Neural cell (in vitro differentiated cells): Measurements from ENCODE around the gene SYT2. TPM values are rescaled to one million over a fixed set of nuclear protein-coding genes. Genes with fewer than 3 reads are reported as not detected.

ENCODE experiments used
- H2AFZ ChIP-seq: fragments of 200-600, 300-800 bp; sonication (generic), shearing (Covaris generic); 2 replicates; pipeline ENCODE4 v1.6.0; 2014; ENCODE audit warnings: low read depth, mild to moderate bottlenecking, antibody characterized with exemption, low read length, moderate library complexity
- H3F3A ChIP-seq: fragments of 200-600 bp; shearing (Covaris generic); 2 replicates; pipeline ENCODE4 v1.6.1; 2016; ENCODE audit warnings: mild to moderate bottlenecking, moderate library complexity, mixed read lengths, antibody characterized with exemption, low read length; ENCODE audit not compliant: insufficient read depth, poor library complexity, severe bottlenecking
- H3K27ac ChIP-seq: fragments of 200-600, 300-800 bp; sonication (generic), shearing (Covaris generic); 2 replicates; pipeline ENCODE4 v1.5.1; 2014; ENCODE audit warnings: mild to moderate bottlenecking, low read length, moderate library complexity
- H3K27me3 ChIP-seq: fragments of 300-800, 200-600 bp; sonication (generic), shearing (Covaris generic); 2 replicates; pipeline ENCODE4 v1.6.0; 2014; ENCODE audit warnings: mild to moderate bottlenecking, low read depth, low read length, moderate library complexity; ENCODE audit not compliant: insufficient read depth
- H3K36me3 ChIP-seq: fragments of 300-800, 200-600 bp; sonication (generic), shearing (Covaris generic); 2 replicates; pipeline ENCODE4 v1.5.1; 2014; ENCODE audit warnings: mild to moderate bottlenecking, antibody characterized with exemption, low read length, moderate library complexity; ENCODE audit not compliant: insufficient read depth
- H3K4me2 ChIP-seq: fragments of 300-800, 200-600 bp; sonication (generic), shearing (Covaris generic); 2 replicates; pipeline ENCODE4 v1.6.0; 2014; ENCODE audit warnings: mild to moderate bottlenecking, low read length
- H3K4me3 ChIP-seq: fragments of 300-800, 200-600 bp; sonication (generic), shearing (Covaris generic); 2 replicates; pipeline ENCODE4 v1.5.1; 2014; ENCODE audit warnings: mild to moderate bottlenecking, low read length, moderate library complexity
- H3K79me2 ChIP-seq: fragments of 200-600 bp; shearing (Covaris generic); replicated peaks from 2 replicates; pipeline ENCODE4 v1.6.0; 2014; ENCODE audit warnings: mild to moderate bottlenecking, low read length, moderate library complexity; ENCODE audit not compliant: insufficient read depth
- H3K9ac ChIP-seq: fragments of 300-800, 200-600 bp; sonication (generic), shearing (Covaris generic); 2 replicates; pipeline ENCODE4 v1.6.1; 2016; ENCODE audit warnings: mild to moderate bottlenecking, low read length, mixed read lengths
- H3K9me2 ChIP-seq: fragments of 200-600 bp; shearing (Covaris generic); 2 replicates; pipeline ENCODE4 v1.6.1; 2016; ENCODE audit warnings: mild to moderate bottlenecking, low read length, mixed read lengths; ENCODE audit not compliant: insufficient read depth
- H3K9me3 ChIP-seq: fragments of 200-600, 300-800 bp; sonication (generic), shearing (Covaris generic); 2 replicates; pipeline ENCODE4 v1.6.1; 2016; ENCODE audit warnings: mild to moderate bottlenecking, mixed run types, low read length, moderate library complexity, mixed read lengths
- H4K20me1 ChIP-seq: fragments of 200-600 bp; shearing (Covaris generic); 2 replicates; pipeline ENCODE4 v1.6.1; 2016; ENCODE audit warnings: mild to moderate bottlenecking, mixed run types; ENCODE audit not compliant: insufficient read depth
- CTCF ChIP-seq: fragments of 450-650 bp; IDR thresholded peaks from 2 replicates; pipeline ENCODE4 v1.5.1; 2014; ENCODE audit warnings: antibody characterized with exemption, mild to moderate bottlenecking, moderate library complexity; ENCODE audit not compliant: poor library complexity, severe bottlenecking
- EP300 ChIP-seq: fragments of 450-650 bp; conservative IDR thresholded peaks from 2 replicates; pipeline ENCODE4 v1.6.1; 2014; ENCODE audit warnings: antibody characterized with exemption, mild to moderate bottlenecking, moderate library complexity; ENCODE audit not compliant: poor library complexity, severe bottlenecking
- EZH2 ChIP-seq: fragments of 200-600, 300-800 bp; shearing (Covaris generic), sonication (generic); IDR thresholded peaks from 2 replicates; pipeline ENCODE4 v1.6.1; 2014; ENCODE audit warnings: antibody characterized with exemption, low read length, borderline replicate concordance, mild to moderate bottlenecking; ENCODE audit not compliant: insufficient read depth, poor library complexity, severe bottlenecking
- MXI1 ChIP-seq: fragments of 450-650 bp; conservative IDR thresholded peaks from 2 replicates; pipeline ENCODE4 v1.6.1; 2014; ENCODE audit warnings: antibody characterized with exemption, mild to moderate bottlenecking; ENCODE audit not compliant: poor library complexity, severe bottlenecking
- POLR2AphosphoS5 ChIP-seq: IDR thresholded peaks from 2 replicates; pipeline ENCODE4 v1.6.1; 2012
- REST ChIP-seq: IDR thresholded peaks from 2 replicates; pipeline ENCODE4 v1.6.1; 2012; ENCODE audit warnings: borderline replicate concordance
- SMC3 ChIP-seq: fragments of 450-650 bp; conservative IDR thresholded peaks from 2 replicates; pipeline ENCODE4 v1.6.1; 2014; ENCODE audit warnings: antibody characterized with exemption, mild to moderate bottlenecking, moderate library complexity; ENCODE audit not compliant: poor library complexity
- polyA plus RNA-seq: library from polyadenylated mRNA; depleted of rRNA; stranded (reverse); fragments of >200 nt; gene quantifications from 2 replicates; pipeline ENCODE4 v1.2.3, GENCODE V29; 2014

SYT2 gene
- polyA plus RNA-seq, 1 donor from 2014 or later, result 0.04 TPM

- peak overlapping the region; percentile 59 for H3K27ac ChIP-seq
- no peaks in the 10 kb centered on the region for H3K36me3 ChIP-seq
- no peaks in the 10 kb centered on the region for H3K9me2 ChIP-seq
- no peaks in the 10 kb centered on the region for H3K79me2 ChIP-seq
- TF ChIP-seq EZH2, result no peak
- TF ChIP-seq SMC3, result no peak
- H3K4me2 ChIP-seq, result no peak overlapping the region
- no peaks in the 10 kb centered on the region for H4K20me1 ChIP-seq
- no peak overlapping the region for H2AFZ ChIP-seq
- no peaks in the 10 kb centered on the region for H3K27me3 ChIP-seq
- H3F3A ChIP-seq, result no peaks in the 10 kb centered on the region
- no peak overlapping the region for H3K4me3 ChIP-seq
- no peaks in the 10 kb centered on the region for H3K9me3 ChIP-seq
- peak overlapping the region; percentile 15 for H3K9ac ChIP-seq
Observed at GRCh38 chr1:202586018-202586821, 124.0 kb downstream of the SYT2 start.

GRCh38 chr1:202585590-202585933, 124.7 kb downstream of the SYT2 start:
- no peak overlapping the region for H2AFZ ChIP-seq
- TF ChIP-seq SMC3 (no peak), CTCF (no peak), REST (no peak), EZH2 (no peak), MXI1 (no peak), POLR2AphosphoS5 (no peak), EP300 (no peak)
- no peak overlapping the region for H3K4me2 ChIP-seq
- H3K36me3 ChIP-seq, result no peaks in the 10 kb centered on the region
- H3K27ac ChIP-seq, result peak overlapping the region; percentile 59
- no peaks in the 10 kb centered on the region for H3K27me3 ChIP-seq
- H3K9ac ChIP-seq, result peak overlapping the region; percentile 15
- no peaks in the 10 kb centered on the region for H3K9me3 ChIP-seq
- no peaks in the 10 kb centered on the region for H4K20me1 ChIP-seq
- no peak overlapping the region for H3K4me3 ChIP-seq
- H3K79me2 ChIP-seq, result no peaks in the 10 kb centered on the region
- no peaks in the 10 kb centered on the region for H3K9me2 ChIP-seq
- H3F3A ChIP-seq, result no peaks in the 10 kb centered on the region
